ENCODE measurements around the gene OPALIN. TPM values are rescaled to one million over a fixed set of nuclear protein-coding genes. Genes with fewer than 3 reads are reported as not detected.

OPALIN gene
- total and polyA plus RNA-seq, 3 experiments from 2014 or later = not detected

GRCh38 chr10:96301616-96302015 is 57.2 kb downstream of the OPALIN start:
- no peaks in the 10 kb centered on the region for H3K36me3 ChIP-seq (ENCODE audit: insufficient read depth, low read length)
- no peaks in the 10 kb centered on the region for H3K36me3 Mint-ChIP-seq
- H3K27me3 ChIP-seq (ENCODE audit: insufficient read depth, low read length, poor library complexity, severe bottlenecking) = peaks cover 4% of the 10 kb centered on the region
- H3K9me3 ChIP-seq (ENCODE audit: low read length) = no peaks in the 10 kb centered on the region
- no peak overlapping the region for H3K27ac Mint-ChIP-seq
- DNase-seq = no peak
- H3K4me1 ChIP-seq (ENCODE audit: insufficient read depth, low read length) = peaks cover 51% of the 10 kb centered on the region
- H3K9me3 Mint-ChIP-seq = no peaks in the 10 kb centered on the region
- H3K4me1 Mint-ChIP-seq = peaks cover 5 to 9% (median 6%) of the 10 kb centered on the region in 3 donors
- H3K27me3 Mint-ChIP-seq = peaks cover 17 to 79% of the 10 kb centered on the region in 2 donors
- POLR2A ChIA-PET = no interaction called here
- H3K4me3 ChIP-seq (ENCODE audit: low read length) = no peak overlapping the region
- CTCF ChIA-PET = no interaction called here
- no peak overlapping the region for H3K4me3 Mint-ChIP-seq
- H3K27ac ChIP-seq (ENCODE audit: low read depth, low read length) = no peak overlapping the region

DNA sequence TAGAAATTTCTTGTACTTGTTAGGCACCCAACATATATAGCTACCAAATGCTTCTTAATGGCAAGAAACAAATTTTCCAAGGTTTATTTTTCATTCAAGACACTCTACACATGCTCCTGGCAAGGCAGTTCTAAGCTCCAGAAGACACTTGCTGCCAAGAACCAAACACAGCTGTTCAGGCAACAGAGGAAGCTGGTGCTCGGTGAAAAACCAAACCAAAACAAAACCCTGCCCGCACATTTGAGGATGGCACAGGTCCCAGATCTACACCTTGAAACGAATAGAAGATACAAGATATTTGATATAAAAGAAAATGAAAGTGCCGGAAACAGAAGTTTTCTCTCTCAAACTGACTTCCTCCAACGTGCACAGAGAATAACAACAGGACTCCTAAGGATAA is 59.4 kb downstream of the OPALIN start:
- CTCF ChIA-PET = interaction anchor here (1.5 kb wide), 1 partner anchor 12 kb away, joined by 3 read pairs; no protein-coding TSS in a partner anchor
- H3K4me3 ChIP-seq (ENCODE audit: low read length) = peak overlapping the region; percentile 24

GRCh38 chr10:96298362-96298761 is 60.4 kb downstream of the OPALIN start:
- ChIA-PET CTCF (interaction anchor here (0.6 kb wide), 1 partner anchor 20 kb away, joined by 3 read pairs; no protein-coding TSS in a partner anchor), POLR2A (no interaction called here)
- Histone ChIP-seq H3K27me3 (ENCODE audit: insufficient read depth, low read length, poor library complexity, severe bottlenecking) (peaks cover 2% of the 10 kb centered on the region), H3K27ac (ENCODE audit: low read depth, low read length) (no peak overlapping the region), H3K4me3 (ENCODE audit: low read length) (no peak overlapping the region), H3K4me1 (ENCODE audit: insufficient read depth, low read length) (peaks cover 46% of the 10 kb centered on the region), H3K36me3 (ENCODE audit: insufficient read depth, low read length) (no peaks in the 10 kb centered on the region), H3K9me3 (ENCODE audit: low read length) (no peaks in the 10 kb centered on the region)
- Mint-ChIP-seq H3K4me1 (peaks cover 5 to 9% (median 6%) of the 10 kb centered on the region in 3 donors), H3K27ac (no peak overlapping the region), H3K27me3 (peaks cover 11 to 74% of the 10 kb centered on the region in 2 donors), H3K9me3 (no peaks in the 10 kb centered on the region), H3K4me3 (no peak overlapping the region), H3K36me3 (no peaks in the 10 kb centered on the region)
- DNase-seq = no peak

More for the DNA sequence above, 59.4 kb downstream of the OPALIN start:
- H3K36me3 Mint-ChIP-seq = no peaks in the 10 kb centered on the region
- H3K4me3 Mint-ChIP-seq = peak overlapping the region in 2 of 7 donors; percentile 7 to 29
- Histone ChIP-seq H3K27me3 (ENCODE audit: insufficient read depth, low read length, poor library complexity, severe bottlenecking) (peaks cover 4% of the 10 kb centered on the region), H3K4me1 (ENCODE audit: insufficient read depth, low read length) (peaks cover 46% of the 10 kb centered on the region), H3K36me3 (ENCODE audit: insufficient read depth, low read length) (no peaks in the 10 kb centered on the region), H3K9me3 (ENCODE audit: low read length) (no peaks in the 10 kb centered on the region), H3K27ac (ENCODE audit: low read depth, low read length) (no peak overlapping the region)
- peaks cover 11 to 76% of the 10 kb centered on the region in 2 donors for H3K27me3 Mint-ChIP-seq
- POLR2A ChIA-PET = no interaction called here
- peak in 1 of 5 donors; percentile 64 for DNase-seq
- H3K4me1 Mint-ChIP-seq = peaks cover 5 to 9% (median 6%) of the 10 kb centered on the region in 3 donors
- H3K9me3 Mint-ChIP-seq = no peaks in the 10 kb centered on the region
- H3K27ac Mint-ChIP-seq = peak overlapping the region in 2 of 8 donors; percentile 30 to 48

DNA sequence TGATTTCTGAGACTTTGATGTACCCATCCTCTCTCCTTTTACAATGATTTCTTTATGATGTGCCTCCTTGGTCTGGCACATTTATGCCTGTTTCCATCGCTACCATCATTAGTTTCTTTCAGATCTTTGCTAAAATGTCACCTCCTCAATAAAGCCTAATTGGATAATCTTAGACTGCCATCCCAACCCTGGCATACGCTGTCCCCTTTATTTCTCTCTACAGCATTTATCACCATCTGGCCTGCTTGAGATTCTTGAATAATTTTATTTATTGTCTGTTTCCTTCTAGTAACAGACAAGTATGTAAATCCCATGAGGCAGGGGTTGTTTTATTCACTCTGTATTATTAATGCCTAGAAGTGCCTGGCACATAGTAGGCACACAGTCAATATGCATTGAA is 61.3 kb downstream of the OPALIN start:
- ChIA-PET CTCF (no interaction called here), POLR2A (no interaction called here)
- Histone ChIP-seq H3K27me3 (ENCODE audit: insufficient read depth, low read length, poor library complexity, severe bottlenecking) (no peaks in the 10 kb centered on the region), H3K9me3 (ENCODE audit: low read length) (no peaks in the 10 kb centered on the region), H3K36me3 (ENCODE audit: insufficient read depth, low read length) (no peaks in the 10 kb centered on the region), H3K4me1 (ENCODE audit: insufficient read depth, low read length) (peaks cover 46% of the 10 kb centered on the region), H3K4me3 (ENCODE audit: low read length) (no peak overlapping the region), H3K27ac (ENCODE audit: low read depth, low read length) (no peak overlapping the region)
- Mint-ChIP-seq H3K4me3 (no peak overlapping the region), H3K27me3 (peaks cover 11 to 68% of the 10 kb centered on the region in 2 donors), H3K27ac (no peak overlapping the region), H3K9me3 (no peaks in the 10 kb centered on the region), H3K4me1 (peaks cover 5 to 9% (median 6%) of the 10 kb centered on the region in 3 donors), H3K36me3 (no peaks in the 10 kb centered on the region)
- no peak for DNase-seq

DNA sequence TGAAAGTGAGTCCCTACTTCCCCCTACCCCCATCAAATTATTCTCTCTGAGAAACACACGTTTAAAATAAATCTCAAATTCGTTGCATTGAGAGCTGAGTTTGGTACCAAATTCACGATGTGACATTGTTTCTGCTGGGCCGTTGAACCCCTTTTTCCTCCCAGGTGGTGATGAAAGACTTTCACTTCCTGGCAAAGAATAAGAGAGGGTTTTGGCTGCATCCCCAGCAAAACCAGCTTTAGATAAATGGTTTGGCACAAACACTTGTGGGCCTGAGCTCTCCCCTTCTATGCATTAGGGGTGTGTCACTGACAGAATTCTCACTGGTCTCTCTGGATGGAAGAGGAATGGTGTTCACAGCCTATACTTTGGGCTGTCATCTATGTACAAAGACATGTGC is 63.3 kb downstream of the OPALIN start:
- DNase-seq = no peak
- POLR2A ChIA-PET = no interaction called here
- H3K27ac Mint-ChIP-seq = no peak overlapping the region
- Histone ChIP-seq H3K4me3 (ENCODE audit: low read length) (no peak overlapping the region), H3K27ac (ENCODE audit: low read depth, low read length) (no peak overlapping the region), H3K9me3 (ENCODE audit: low read length) (no peaks in the 10 kb centered on the region), H3K36me3 (ENCODE audit: insufficient read depth, low read length) (no peaks in the 10 kb centered on the region), H3K4me1 (ENCODE audit: insufficient read depth, low read length) (peaks cover 34% of the 10 kb centered on the region), H3K27me3 (ENCODE audit: insufficient read depth, low read length, poor library complexity, severe bottlenecking) (no peaks in the 10 kb centered on the region)
- H3K27me3 Mint-ChIP-seq = peaks cover 5 to 65% of the 10 kb centered on the region in 2 donors
- no peaks in the 10 kb centered on the region for H3K36me3 Mint-ChIP-seq
- H3K4me3 Mint-ChIP-seq = no peak overlapping the region
- CTCF ChIA-PET = no interaction called here
- no peaks in the 10 kb centered on the region for H3K9me3 Mint-ChIP-seq
- peaks cover 5 to 9% (median 6%) of the 10 kb centered on the region in 3 donors for H3K4me1 Mint-ChIP-seq

Other genes with a start within 250 kb of the OPALIN start
- 10 to 100 TPM; 15.0 to 15.7 TPM for gene ZNF518A, start 228.7 kb downstream of the OPALIN start, total RNA-seq
- gene ZNF518A, start 228.7 kb downstream of the OPALIN start, polyA plus RNA-seq = 9.0 TPM
- not detected for gene BLNK, start 87.4 kb downstream of the OPALIN start, total RNA-seq
- not detected for gene BLNK, start 87.4 kb downstream of the OPALIN start, polyA plus RNA-seq
- not detected for gene DNTT, start 54.6 kb downstream of the OPALIN start, total RNA-seq
- gene DNTT, start 54.6 kb downstream of the OPALIN start, polyA plus RNA-seq = not detected
- under 1 TPM in 1 of 2 experiments, not detected in 1; 0.09 TPM for gene TLL2, start 154.9 kb upstream of the OPALIN start, total RNA-seq
- not detected for gene TLL2, start 154.9 kb upstream of the OPALIN start, polyA plus RNA-seq
- gene TM9SF3, start 228.0 kb upstream of the OPALIN start, total RNA-seq = 100 to 1,000 TPM in 1 of 2 experiments, 10 to 100 TPM in 1; 89.7 to 103 TPM
- gene TM9SF3, start 228.0 kb upstream of the OPALIN start, polyA plus RNA-seq = 95.8 TPM